Measurements from ENCODE around the gene PTPRN2. TPM values are rescaled to one million over a fixed set of nuclear protein-coding genes. Genes with fewer than 3 reads are reported as not detected.
"Not testable (repeated sequence)": the region's sequence is repeated elsewhere in the genome, so short reads cannot be mapped to it uniquely, and the experiment has no call there.

Gene PTPRN2
- total RNA-seq, 3 donors from 2014 or later: 0.43 to 0.66 (median 0.63) TPM

DNA sequence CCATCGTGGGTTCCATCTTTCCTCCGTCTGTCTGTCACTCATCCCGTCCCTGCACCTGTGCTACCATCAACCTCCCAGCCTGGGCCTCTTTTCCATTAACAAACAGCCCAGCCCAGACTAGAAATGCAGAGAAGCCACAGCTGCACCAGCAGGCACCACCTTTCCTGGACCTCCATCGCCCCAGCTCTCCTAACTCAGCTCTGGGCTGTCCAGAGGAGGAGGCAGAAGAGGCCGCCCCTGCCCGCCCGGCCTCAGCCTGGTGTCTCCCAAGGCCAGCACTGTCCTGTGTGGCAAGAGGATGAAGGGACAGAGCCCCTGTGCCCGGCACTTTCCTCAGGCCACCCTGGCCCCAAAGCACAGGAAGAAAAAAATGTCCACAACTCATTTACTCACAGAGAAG is 225.6 kb downstream of the PTPRN2 start:
- no peaks in the 10 kb centered on the region for H3K9me3 Mint-ChIP-seq
- H3K4me3 Mint-ChIP-seq: no peak overlapping the region
- DNase-seq (no peak), ATAC-seq (no peak)
- H3K27me3 Mint-ChIP-seq (ENCODE audit: low read depth): peaks cover 6% of the 10 kb centered on the region
- H3K36me3 Mint-ChIP-seq (ENCODE audit: insufficient read depth): no peaks in the 10 kb centered on the region
- no peaks in the 10 kb centered on the region for H3K4me1 Mint-ChIP-seq (ENCODE audit: low read depth)

DNA sequence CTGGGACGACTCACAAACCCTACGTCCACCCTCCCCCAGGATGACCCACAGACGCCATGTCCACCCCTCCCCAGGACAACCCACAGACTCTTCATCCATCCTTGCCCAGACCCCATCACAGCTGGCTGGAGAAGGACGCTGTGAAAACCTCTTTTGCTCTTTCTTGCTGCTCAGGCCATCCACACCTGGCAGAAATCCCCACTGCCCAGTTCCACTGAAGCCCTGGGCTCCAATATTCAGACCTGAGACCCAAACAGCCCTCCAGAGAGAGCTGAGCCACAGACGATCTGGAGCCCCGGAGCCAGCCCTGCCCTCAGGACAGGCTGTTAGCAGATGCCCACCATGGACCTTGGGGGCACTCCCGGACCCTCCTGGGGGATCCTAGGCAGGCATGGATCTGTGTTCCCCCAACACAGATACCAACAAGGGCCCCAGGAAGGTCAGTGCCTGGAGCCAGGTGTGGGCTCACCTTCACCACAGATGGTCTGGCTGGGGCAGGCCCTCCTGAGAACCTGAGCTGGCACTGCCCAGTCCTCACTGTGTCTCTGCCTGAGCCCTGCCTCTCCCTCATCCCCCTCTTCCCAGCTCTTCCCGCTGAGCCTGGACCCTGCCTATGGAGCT is 226.2 kb downstream of the PTPRN2 start:
- H3K4me3 Mint-ChIP-seq: no peak overlapping the region
- no peaks in the 10 kb centered on the region for H3K9me3 Mint-ChIP-seq
- no peaks in the 10 kb centered on the region for H3K4me1 Mint-ChIP-seq (ENCODE audit: low read depth)
- ATAC-seq (no peak), DNase-seq (no peak)
- no peaks in the 10 kb centered on the region for H3K36me3 Mint-ChIP-seq (ENCODE audit: insufficient read depth)
- peaks cover 11% of the 10 kb centered on the region for H3K27me3 Mint-ChIP-seq (ENCODE audit: low read depth)

DNA sequence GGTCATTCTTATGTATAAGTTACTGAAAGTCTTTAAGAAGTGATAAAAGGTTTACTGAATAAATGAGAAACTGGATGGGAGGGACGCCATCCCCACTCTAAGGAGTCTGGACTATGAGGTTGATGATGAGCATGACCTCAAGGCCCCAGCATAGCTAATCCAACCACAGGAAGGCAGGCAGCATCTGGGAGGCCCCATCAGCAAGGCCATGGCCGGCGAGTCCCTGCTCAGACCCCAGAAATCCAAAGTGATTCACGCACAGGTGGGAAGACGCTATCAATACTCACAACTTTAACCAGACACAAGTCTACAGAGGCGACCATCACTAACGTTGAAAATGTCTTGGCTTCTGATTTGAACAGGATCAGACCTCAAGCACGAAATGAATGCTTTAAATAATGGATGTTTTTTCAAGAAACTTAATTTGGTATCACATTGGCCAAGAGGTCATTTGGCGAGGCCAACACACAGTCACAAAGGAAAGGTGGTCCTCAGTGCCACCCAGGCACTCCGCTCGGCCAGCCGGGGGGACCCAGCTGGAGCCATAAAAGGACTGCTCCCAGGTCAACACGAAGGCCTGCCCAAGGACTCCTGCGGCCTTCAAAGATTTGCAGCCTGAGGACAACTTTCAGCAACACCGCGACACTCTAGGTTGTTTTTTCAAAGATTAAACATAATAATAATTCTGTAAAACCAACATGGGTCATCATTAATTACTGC is 228.5 kb downstream of the PTPRN2 start:
- Mint-ChIP-seq H3K36me3 (ENCODE audit: insufficient read depth) (no peaks in the 10 kb centered on the region), H3K9me3 (peaks cover 11% of the 10 kb centered on the region), H3K27me3 (ENCODE audit: low read depth) (peaks cover 18% of the 10 kb centered on the region), H3K4me3 (no peak overlapping the region), H3K4me1 (ENCODE audit: low read depth) (no peaks in the 10 kb centered on the region)
- no peak for ATAC-seq
- DNase-seq: no peak

DNA sequence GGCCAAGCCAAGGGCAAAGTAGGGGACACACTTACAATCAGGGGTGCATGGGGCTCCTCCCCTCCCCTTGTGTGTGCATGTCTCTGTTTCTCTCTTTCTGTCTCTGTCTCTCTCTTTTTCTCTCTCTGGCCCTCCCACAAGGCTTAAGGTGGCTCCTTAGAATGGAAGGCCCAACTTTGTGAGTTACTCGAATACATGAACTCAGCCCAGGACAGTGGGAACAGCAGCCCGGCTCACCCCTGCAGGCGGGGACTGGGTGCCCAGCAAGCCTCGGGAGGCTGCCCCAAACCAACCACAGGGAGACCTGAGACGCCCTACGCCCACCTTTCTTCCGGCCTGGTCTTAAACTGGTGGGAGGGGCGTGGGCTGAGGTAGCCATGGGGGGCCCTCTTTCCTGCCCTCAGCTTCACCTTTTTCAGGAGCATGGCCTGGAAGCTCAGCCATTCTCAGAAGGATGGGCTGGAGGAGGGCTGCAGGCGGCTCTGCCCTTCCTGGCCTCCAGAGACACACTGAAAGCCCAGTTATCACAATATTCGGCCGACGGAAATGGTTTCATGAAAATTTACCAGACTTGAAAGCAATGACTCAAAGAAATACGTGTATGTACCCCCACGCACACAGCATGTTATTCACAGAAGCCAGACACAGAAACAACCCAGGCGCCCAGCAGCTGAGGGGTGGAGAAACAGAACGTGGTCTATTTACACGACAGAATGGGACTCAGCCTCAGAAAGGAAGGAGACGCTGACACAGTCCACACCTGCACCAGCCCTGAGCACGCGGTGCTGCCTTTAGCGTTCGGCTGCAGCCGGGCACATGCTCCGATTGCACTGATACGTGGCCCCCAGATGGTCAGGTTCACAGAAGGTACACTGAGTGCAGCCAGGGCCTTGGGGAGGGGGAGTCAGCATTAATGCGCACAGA is 229.5 kb downstream of the PTPRN2 start:
- peaks cover 14% of the 10 kb centered on the region for H3K9me3 Mint-ChIP-seq
- DNase-seq (no peak), ATAC-seq (no peak)
- H3K36me3 Mint-ChIP-seq (ENCODE audit: insufficient read depth): no peaks in the 10 kb centered on the region
- peaks cover 18% of the 10 kb centered on the region for H3K27me3 Mint-ChIP-seq (ENCODE audit: low read depth)
- no peak overlapping the region for H3K4me3 Mint-ChIP-seq
- no peaks in the 10 kb centered on the region for H3K4me1 Mint-ChIP-seq (ENCODE audit: low read depth)

DNA sequence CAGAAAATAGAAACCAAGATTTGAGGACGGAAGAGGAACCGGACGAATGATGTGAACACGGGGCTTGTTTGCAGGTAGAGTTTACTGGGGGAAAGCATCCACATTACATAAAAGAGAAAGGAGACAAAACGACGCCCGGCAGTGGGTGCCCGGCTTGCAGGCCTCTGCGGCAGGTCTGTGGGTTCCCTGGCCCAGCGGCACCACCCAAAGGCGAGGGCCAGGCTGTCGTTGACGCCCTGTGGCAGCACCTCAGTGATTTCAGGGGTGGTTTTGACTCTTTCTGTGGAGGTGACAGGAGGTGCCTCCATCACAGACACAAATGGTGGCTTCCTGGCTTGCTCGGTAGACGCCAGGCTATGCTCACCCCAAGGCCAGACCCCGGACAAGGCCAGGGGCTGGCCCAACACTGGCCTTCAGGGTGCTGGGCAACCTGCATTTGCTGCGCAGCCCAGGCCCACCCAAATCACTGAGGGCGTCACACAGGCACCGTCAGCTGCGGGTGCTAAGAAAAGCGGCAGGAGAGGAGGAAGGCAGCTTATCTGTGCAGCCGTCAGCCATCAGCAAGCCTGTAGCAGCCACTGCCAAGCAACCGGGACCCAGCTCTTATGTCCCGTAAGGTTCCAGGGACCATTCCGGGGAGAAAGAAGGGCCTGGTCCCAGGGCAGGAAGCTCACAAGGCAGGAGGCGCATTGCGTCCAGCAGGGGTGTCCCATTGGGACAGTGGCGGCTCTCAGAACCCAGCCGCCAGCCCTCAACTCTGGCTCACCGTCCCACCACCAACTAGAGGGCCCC is 230.3 kb downstream of the PTPRN2 start:
- no peak overlapping the region for H3K4me3 Mint-ChIP-seq
- H3K9me3 Mint-ChIP-seq: peaks cover 14% of the 10 kb centered on the region
- DNase-seq (no peak), ATAC-seq (no peak)
- H3K36me3 Mint-ChIP-seq (ENCODE audit: insufficient read depth): no peaks in the 10 kb centered on the region
- no peaks in the 10 kb centered on the region for H3K4me1 Mint-ChIP-seq (ENCODE audit: low read depth)
- peaks cover 18% of the 10 kb centered on the region for H3K27me3 Mint-ChIP-seq (ENCODE audit: low read depth)

DNA sequence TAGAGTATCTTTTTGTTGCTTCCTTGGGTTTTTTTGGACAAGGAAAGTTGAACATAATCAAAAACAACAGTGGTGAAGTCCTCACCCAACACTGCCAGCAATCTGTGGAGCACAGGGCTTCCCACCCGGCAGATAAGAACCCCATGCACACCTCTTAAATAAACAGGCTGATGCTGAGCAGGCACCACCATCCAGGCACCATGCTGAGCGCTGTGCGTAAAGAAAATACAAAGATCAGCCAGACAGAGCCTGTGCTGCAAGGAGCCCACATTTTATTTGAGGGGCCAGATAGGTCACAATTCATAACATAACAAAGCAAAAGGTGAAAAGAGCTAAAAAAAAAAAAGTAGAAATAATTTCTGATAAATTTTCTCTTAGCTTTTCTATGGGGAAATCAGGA is 231.2 kb downstream of the PTPRN2 start:
- Mint-ChIP-seq H3K9me3 (peaks cover 14% of the 10 kb centered on the region), H3K4me3 (no peak overlapping the region)

DNA sequence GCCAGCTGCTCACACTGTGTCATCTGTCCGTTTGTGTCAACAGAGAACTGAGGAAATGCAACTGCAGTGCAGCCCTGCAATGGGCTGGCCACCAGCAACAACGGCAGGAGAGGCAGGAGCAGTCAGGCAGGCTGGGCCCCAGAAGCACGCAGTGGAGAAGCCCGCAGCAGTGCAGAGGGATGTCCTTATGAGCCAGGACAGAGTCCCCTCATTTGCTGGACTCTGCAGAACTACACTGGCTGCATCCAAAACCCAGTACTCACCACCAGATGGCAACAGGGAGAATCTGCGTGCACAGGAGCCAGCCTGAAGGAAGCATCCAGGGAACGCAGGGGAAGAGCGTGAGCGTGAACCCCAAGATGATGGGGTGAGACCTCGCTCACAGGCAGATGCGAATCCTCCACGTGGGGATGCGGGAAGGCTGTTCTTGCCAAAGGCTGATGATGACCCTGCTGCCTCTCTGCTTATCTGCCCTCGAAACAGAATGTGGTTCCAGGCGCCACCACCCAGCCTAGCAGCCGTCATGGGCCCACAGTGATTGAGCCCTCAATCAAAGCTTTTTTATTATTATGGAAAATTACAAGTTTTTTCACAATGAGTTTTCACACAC is 232.1 kb downstream of the PTPRN2 start:
- no peaks in the 10 kb centered on the region for H3K4me1 Mint-ChIP-seq (ENCODE audit: low read depth)
- H3K4me3 Mint-ChIP-seq: no peak overlapping the region
- peaks cover 18% of the 10 kb centered on the region for H3K27me3 Mint-ChIP-seq (ENCODE audit: low read depth)
- H3K9me3 Mint-ChIP-seq: peaks cover 14% of the 10 kb centered on the region
- DNase-seq (no peak), ATAC-seq (no peak)
- no peaks in the 10 kb centered on the region for H3K36me3 Mint-ChIP-seq (ENCODE audit: insufficient read depth)

More for the DNA sequence above, 231.2 kb downstream of the PTPRN2 start:
- peaks cover 18% of the 10 kb centered on the region for H3K27me3 Mint-ChIP-seq (ENCODE audit: low read depth)
- H3K36me3 Mint-ChIP-seq (ENCODE audit: insufficient read depth): no peaks in the 10 kb centered on the region
- ATAC-seq: no peak
- H3K4me1 Mint-ChIP-seq (ENCODE audit: low read depth): no peaks in the 10 kb centered on the region
- no peak for DNase-seq

DNA sequence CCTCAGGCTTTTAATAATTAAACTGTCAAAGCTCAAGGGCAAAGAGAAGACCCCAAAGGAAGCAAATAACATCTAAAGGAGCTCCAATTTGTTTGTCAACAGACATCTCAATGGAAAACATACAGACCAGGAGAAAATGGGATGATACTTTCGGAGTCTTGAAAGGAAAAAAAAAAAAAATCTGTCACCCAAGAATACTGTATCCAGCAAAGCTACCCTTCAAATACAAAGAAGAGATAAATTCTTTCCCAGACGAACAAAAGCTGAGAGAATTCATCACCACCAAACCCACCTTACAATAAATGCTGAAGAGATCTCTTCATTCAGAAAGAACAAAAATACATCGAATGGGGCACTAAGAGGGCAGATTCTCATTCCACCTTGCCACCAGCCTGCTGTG is 232.8 kb downstream of the PTPRN2 start:
- Mint-ChIP-seq H3K4me3 (no peak overlapping the region), H3K36me3 (ENCODE audit: insufficient read depth) (no peaks in the 10 kb centered on the region), H3K9me3 (peaks cover 14% of the 10 kb centered on the region), H3K27me3 (ENCODE audit: low read depth) (peaks cover 18% of the 10 kb centered on the region), H3K4me1 (ENCODE audit: low read depth) (no peaks in the 10 kb centered on the region)
- ATAC-seq (no peak), DNase-seq (no peak)

DNA sequence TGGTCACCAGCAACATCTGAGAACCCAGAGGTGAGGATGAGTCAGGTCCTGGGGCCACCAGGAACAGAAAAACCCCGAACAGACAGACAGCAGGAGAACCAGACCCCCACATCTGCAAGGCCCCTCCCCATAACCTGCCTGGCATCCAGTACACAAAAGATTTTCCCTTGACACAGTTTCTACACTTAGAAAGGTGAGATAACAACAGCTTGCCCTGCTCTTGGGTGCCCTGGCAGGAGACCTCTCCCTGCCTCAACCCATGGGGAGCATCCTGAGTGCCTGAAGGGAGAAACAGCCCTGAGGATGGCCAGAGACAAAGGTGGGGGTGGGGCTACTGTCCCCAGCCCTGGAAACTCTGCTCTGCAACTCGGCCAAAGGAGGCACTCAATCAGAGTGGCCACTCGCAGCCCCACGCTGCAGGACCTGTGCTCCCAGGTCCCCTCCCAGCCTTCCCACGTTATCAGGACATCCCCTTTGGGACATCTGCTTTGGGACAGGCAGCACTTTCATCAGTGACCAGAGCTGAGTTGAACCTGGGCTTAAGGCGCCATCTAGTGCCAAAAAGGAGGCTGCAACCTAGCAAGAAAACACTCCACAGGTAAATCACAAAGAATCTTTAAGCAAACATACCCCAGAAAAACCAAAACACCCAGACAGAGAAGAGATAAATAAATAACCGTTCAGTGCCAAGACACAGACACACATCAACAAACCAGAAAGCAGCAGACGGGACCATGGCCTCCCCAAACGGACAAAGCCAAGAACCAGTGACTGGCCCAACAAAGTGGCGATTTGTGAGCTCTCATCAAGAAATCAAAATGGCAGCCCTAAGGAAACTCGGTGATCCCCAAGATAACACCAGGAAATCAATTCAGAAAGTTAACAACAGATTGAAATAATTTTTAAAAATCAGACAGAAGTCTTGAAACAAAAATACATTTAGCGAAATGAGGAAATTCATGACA is 233.7 kb downstream of the PTPRN2 start:
- peaks cover 18% of the 10 kb centered on the region for H3K27me3 Mint-ChIP-seq (ENCODE audit: low read depth)
- no peak for ATAC-seq
- no peaks in the 10 kb centered on the region for H3K36me3 Mint-ChIP-seq (ENCODE audit: insufficient read depth)
- no peak for DNase-seq
- H3K4me1 Mint-ChIP-seq (ENCODE audit: low read depth): no peaks in the 10 kb centered on the region
- peaks cover 14% of the 10 kb centered on the region for H3K9me3 Mint-ChIP-seq
- no peak overlapping the region for H3K4me3 Mint-ChIP-seq

DNA sequence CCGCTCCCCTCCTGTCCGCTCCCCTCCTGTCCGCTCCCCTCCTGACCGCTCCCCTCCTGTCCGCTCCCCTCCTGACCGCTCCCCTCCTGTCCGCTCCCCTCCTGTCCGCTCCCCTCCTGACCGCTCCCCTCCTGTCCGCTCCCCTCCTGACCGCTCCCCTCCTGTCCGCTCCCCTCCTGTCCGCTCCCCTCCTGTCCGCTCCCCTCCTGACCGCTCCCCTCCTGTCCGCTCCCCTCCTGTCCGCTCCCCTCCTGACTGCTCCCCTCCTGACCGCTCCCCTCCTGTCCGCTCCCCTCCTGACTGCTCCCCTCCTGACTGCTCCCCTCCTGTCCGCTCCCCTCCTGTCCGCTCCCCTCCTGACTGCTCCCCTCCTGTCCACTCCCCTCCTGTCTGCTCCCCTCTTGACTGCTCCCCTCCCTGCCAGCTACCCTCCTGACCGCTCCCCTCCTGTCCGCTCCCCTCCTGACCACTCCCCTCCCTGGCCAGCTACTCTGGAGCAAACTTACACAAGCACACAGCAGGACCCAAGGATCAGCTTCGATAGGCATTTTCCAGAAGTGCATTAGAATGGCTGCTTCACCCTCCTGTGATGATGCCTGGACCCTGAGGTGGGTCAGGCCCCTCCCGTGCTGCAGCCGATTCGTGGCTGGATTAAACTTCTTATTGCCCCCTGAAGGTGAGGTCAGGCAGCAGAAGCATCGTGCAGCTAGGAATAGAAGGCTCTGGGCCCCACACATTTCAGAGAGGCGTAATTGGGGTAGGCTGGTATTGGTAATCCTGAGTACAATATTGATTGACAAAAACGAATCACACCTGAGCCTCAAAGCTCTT is 235.5 kb downstream of the PTPRN2 start:
- H3K4me1 Mint-ChIP-seq (ENCODE audit: low read depth); H3K36me3 Mint-ChIP-seq (ENCODE audit: insufficient read depth); ATAC-seq; DNase-seq; H3K4me3 Mint-ChIP-seq: not testable (repeated sequence)
- Mint-ChIP-seq H3K27me3 (ENCODE audit: low read depth) (peaks cover 14% of the 10 kb centered on the region), H3K9me3 (peaks cover 14% of the 10 kb centered on the region)

DNA sequence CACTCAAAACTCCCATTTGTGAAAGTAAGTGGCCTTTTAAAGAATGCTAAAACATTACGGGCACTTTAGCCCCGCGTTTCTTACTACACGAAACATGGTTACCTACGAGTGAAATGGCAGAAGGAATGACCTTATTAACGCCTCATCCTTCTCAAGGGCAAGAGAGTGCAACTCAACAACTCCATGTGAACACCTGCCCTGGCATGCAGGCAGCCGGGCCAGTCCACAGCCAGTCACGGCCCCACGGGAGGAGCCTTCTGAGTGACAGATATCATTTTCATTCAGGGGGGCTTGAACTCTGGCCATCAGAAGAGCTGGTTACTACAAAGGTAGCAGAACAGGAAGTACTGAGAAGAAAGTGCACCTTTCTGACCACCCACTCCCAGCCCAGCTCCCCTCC is 236.1 kb downstream of the PTPRN2 start:
- ATAC-seq (no peak), DNase-seq (no peak)
- Mint-ChIP-seq H3K36me3 (ENCODE audit: insufficient read depth) (no peaks in the 10 kb centered on the region), H3K4me1 (ENCODE audit: low read depth) (no peaks in the 10 kb centered on the region), H3K9me3 (peaks cover 14% of the 10 kb centered on the region), H3K4me3 (no peak overlapping the region), H3K27me3 (ENCODE audit: low read depth) (peaks cover 9% of the 10 kb centered on the region)

DNA sequence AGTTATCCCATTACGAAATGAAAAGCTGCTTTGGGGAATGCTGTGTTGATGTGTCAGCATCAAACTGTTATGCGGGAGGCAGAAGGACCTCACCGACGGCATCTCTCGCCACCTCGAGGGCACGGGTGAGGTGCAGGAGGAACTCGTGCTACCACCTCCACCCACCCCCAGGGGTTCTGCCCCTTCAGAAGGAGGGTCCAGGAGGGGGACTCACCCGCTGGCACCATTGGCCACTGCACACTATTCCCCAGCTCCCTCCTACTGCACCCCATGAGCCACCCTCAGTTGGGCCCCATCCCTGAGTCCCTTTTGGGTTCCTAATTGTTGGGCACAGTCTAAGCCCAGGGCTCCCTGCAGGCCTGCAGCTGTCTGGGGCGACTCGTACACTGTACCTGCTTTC is 236.6 kb downstream of the PTPRN2 start:
- Mint-ChIP-seq H3K36me3 (ENCODE audit: insufficient read depth) (no peaks in the 10 kb centered on the region), H3K27me3 (ENCODE audit: low read depth) (peaks cover 5% of the 10 kb centered on the region), H3K4me1 (ENCODE audit: low read depth) (no peaks in the 10 kb centered on the region), H3K4me3 (no peak overlapping the region), H3K9me3 (peaks cover 14% of the 10 kb centered on the region)
- DNase-seq (no peak), ATAC-seq (no peak)

Data from activated T-cell treated with anti-CD3 and anti-CD28 coated beads, Interleukin-2, amount 50 U/mL, for 4 hours (primary cell).